Measurements from ENCODE around the gene PLEKHF1. TPM values are rescaled to one million over a fixed set of nuclear protein-coding genes. Genes with fewer than 3 reads are reported as not detected.
"Not testable (repeated sequence)": the region's sequence is repeated elsewhere in the genome, so short reads cannot be mapped to it uniquely, and the experiment has no call there.

PLEKHF1 gene
- total and polyA plus RNA-seq, 12 donors = 7.0 to 47.9 (median 20.0) TPM

DNA sequence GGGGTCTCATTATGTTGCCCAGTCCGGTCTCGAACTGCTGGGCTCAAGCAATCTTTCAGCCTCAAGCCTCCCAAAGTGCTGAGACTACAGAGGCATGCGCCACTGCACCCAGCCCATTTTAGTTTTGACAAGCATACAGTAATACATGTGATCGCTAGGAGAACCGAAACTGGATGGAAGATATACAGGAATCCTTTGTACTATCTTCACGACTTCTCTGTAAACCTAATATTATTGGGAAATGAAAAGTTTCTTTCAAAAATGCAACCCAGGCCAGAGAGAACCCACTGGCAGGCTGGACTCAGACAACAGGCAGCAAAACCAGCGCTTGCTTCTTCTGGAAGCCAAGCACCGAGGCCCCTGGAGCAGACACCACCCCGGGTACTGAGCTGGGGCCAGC lies 40.4 kb downstream of the PLEKHF1 start:
- peaks cover 0 to 79% (median 7%) of the 10 kb centered on the region in 9 donors for H3K36me3 ChIP-seq
- H3K9me3 ChIP-seq = no peaks in the 10 kb centered on the region
- peaks cover 3 to 35% (median 20%) of the 10 kb centered on the region in 9 donors for H3K4me1 ChIP-seq
- TF ChIP-seq, protein P1, sequence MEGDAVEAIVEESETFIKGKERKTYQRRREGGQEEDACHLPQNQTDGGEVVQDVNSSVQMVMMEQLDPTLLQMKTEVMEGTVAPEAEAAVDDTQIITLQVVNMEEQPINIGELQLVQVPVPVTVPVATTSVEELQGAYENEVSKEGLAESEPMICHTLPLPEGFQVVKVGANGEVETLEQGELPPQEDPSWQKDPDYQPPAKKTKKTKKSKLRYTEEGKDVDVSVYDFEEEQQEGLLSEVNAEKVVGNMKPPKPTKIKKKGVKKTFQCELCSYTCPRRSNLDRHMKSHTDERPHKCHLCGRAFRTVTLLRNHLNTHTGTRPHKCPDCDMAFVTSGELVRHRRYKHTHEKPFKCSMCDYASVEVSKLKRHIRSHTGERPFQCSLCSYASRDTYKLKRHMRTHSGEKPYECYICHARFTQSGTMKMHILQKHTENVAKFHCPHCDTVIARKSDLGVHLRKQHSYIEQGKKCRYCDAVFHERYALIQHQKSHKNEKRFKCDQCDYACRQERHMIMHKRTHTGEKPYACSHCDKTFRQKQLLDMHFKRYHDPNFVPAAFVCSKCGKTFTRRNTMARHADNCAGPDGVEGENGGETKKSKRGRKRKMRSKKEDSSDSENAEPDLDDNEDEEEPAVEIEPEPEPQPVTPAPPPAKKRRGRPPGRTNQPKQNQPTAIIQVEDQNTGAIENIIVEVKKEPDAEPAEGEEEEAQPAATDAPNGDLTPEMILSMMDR (IDR thresholded peaks at IDR 0.05) = no peak
- intact Hi-C loops (cut with DNase I) = loop anchor here in 1 of 10 donors (5.0 kb wide), 1 partner anchor 38 kb away; the partner anchor contains the start of gene PLEKHF1
- no peak overlapping the region for H3K27ac ChIP-seq
- H3K27me3 ChIP-seq = no peaks in the 10 kb centered on the region
- H3K4me3 ChIP-seq = no peak overlapping the region
- DNase-seq (no peak), ATAC-seq (no peak)
- WGBS, 2 donors = 95 to 98% methylated on average over 9 of the region's 9 CpGs

DNA sequence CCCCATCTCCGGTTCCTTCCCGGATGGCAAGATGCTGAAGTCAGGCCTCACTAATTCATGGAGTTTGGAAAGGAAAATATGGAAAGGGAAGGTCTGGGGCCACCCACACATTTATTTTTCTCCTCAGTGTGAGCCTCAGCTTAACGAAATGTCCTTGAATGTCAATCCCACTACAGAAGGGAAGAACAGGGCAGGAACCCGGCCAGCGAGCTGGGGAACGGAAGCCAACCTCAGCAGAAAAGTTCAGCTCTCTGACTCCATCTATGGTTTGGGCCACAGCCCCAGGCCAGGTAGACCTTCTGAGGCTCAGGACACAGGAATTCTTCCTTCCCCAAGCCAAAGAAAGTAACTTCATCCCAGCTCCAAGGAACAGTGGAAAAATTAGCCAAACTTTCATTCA lies 41.4 kb downstream of the PLEKHF1 start:
- Histone ChIP-seq H3K27ac (peak overlapping the region in 1 of 10 donors; percentile 7), H3K27me3 (no peaks in the 10 kb centered on the region), H3K4me1 (peaks cover 3 to 38% (median 20%) of the 10 kb centered on the region in 9 donors), H3K9me3 (no peaks in the 10 kb centered on the region), H3K36me3 (peaks cover 0 to 69% (median 7%) of the 10 kb centered on the region in 9 donors), H3K4me3 (no peak overlapping the region)
- ATAC-seq = no peak
- TF ChIP-seq, protein P1 (IDR thresholded peaks at IDR 0.05) = no peak
- WGBS, 2 donors = 69 to 72% methylated on average over 6 of the region's 6 CpGs
- DNase-seq = no peak
- intact Hi-C loops (cut with DNase I) = loop anchor here in 1 of 10 donors (5.0 kb wide), 1 partner anchor 39 kb away; the partner anchor contains the start of gene PLEKHF1

DNA sequence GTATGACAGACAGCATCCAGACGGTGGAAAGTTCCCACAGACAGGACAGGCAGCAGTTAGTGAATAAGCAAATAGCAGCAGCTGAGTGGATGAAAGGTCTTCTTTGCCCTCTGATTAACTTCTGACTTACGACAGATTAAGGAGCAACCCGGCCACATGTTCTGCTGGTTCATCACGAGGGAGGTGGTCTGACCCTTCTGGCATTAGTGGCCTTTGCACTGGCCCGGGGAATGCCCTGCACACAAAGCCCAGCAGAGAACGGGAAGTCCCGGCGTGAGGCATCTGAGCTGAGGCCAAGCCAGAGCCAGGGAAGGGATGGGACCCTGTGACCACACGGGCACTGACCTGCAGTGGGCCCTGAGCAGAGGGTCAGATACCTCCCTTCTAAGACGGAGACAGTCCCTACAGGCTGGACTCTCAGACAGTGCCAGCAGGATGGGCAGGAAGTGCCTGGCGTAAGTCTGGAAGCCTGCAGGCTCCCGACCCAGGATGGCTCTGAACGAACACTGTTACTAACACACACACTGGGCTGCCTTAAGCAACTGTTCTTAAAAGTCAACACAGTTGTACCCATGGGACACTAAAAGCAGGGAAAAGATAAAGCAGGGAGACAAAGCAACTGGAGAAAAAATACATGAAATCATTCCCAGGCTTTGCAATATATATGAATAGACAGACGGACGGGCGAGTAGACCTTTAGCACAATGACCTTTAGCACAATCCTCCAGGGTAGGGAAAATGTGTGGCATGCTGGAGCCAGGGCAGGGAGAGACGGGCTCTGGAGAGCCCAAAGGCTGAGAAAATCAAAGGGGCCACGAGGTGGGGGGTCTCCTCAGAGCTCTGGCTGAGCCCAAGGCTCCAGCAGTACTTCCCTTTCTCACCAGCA lies 43.5 kb downstream of the PLEKHF1 start:
- ATAC-seq = peak; percentile 36 to 82 (median 72)
- Histone ChIP-seq H3K4me1 (peaks cover 3 to 60% (median 29%) of the 10 kb centered on the region in 9 donors), H3K36me3 (peaks cover 0 to 49% (median 7%) of the 10 kb centered on the region in 9 donors), H3K27me3 (no peaks in the 10 kb centered on the region), H3K9me3 (no peaks in the 10 kb centered on the region), H3K27ac (peak overlapping the region; percentile 28 to 85 (median 66)), H3K4me3 (peak overlapping the region in 3 of 10 donors; percentile 6 to 14 (median 12))
- TF ChIP-seq, protein P1 (IDR thresholded peaks at IDR 0.05) = no peak
- 38 to 55% methylated on average over 18 of the region's 18 CpGs for WGBS, 2 donors
- intact Hi-C loops (cut with DNase I) = loop anchor here in 1 of 10 donors (5.0 kb wide), 1 partner anchor 41 kb away; the partner anchor contains the start of gene PLEKHF1
- DNase-seq = peak in 1 of 2 donors; percentile 42

DNA sequence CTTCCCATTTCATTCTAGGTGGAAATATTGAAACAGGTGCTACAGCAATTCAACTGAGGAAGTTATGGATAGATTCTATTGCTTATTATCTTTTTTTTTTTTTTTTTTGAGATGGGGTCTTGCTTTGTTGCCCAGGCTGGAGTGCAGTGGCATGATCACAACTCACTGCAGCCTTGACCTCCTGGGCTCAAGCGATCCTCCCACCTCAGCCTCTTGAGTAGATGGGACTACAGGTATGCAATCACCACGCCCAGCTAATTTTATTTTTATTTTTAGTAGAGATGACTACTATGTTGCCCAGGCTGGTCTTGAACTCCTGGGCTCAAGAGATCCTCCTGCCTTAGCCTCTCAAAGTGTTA lies 44.2 kb downstream of the PLEKHF1 start:
- Histone ChIP-seq H3K27ac (peak overlapping the region; percentile 28 to 85 (median 66)), H3K4me3 (peak overlapping the region in 1 of 10 donors; percentile 6), H3K36me3 (peaks cover 0 to 44% (median 7%) of the 10 kb centered on the region in 9 donors), H3K4me1 (peaks cover 3 to 66% (median 35%) of the 10 kb centered on the region in 9 donors)
- not testable (repeated sequence) for ATAC-seq, DNase-seq, H3K27me3 ChIP-seq, H3K9me3 ChIP-seq
- 93 to 94% methylated on average over 2 of the region's 2 CpGs for WGBS, 2 donors
- intact Hi-C loops (cut with DNase I) = loop anchor here in 1 of 10 donors (5.0 kb wide), 1 partner anchor 42 kb away; the partner anchor contains the start of gene PLEKHF1
